RWPE1 (cell line): ENCODE results near the gene FSIP1.

Experiments used
- CTCF ChIA-PET: fragments of 350-600 bp; sonication (Branson Sonifier 250); formaldehyde crosslinking; extraction: SDS; loops from one replicate; lab custom pipeline; 2021; lab: Yijun Ruan, JAX
- POLR2A ChIA-PET: fragments of 400-600 bp; formaldehyde crosslinking; extraction: SDS; loops from one replicate; lab custom pipeline; 2020; ENCODE audit warnings: antibody characterized with exemption; ENCODE audit not compliant: low non-redundant PET; lab: Yijun Ruan, JAX
- DNase-seq: peaks from one replicate; pipeline ENCODE4 v3.0.0; 2012; ENCODE audit warnings: low spot score
- H3K27ac ChIP-seq: fragments of 450-650 bp; 2 replicates; pipeline ENCODE4 v1.5.1; 2017
- TF ChIP-seq, protein P1 (sequence below): fragments of 450-650 bp; conservative IDR thresholded peaks from 2 replicates; pipeline ENCODE4 v1.5.1; 2017; ENCODE audit warnings: low read depth, mild to moderate bottlenecking

Gene FSIP1

DNA sequence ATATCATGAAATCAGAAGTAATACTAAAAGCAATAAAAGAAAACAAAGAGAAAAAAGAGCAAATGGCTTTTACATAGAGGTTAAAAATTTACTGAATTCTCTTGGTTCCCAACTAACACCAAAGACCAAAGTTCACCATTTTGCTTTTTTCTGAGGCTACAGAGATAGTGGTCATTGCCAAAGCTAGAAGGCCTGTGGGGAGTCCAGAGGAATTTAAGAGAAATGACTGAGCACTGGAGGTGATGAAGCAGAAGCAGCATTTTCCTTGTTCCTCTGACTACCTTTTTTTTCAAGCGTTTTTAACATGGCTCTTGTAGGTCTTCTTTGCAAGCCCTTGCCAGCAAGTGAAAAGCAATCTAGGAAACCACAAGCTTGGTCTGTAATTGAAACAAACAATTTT is 143.6 kb downstream of the FSIP1 start:
- CTCF ChIA-PET: no interaction called here
- DNase-seq: no peak
- H3K27ac ChIP-seq: no peak overlapping the region
- POLR2A ChIA-PET: no interaction called here
- TF ChIP-seq, protein P1, sequence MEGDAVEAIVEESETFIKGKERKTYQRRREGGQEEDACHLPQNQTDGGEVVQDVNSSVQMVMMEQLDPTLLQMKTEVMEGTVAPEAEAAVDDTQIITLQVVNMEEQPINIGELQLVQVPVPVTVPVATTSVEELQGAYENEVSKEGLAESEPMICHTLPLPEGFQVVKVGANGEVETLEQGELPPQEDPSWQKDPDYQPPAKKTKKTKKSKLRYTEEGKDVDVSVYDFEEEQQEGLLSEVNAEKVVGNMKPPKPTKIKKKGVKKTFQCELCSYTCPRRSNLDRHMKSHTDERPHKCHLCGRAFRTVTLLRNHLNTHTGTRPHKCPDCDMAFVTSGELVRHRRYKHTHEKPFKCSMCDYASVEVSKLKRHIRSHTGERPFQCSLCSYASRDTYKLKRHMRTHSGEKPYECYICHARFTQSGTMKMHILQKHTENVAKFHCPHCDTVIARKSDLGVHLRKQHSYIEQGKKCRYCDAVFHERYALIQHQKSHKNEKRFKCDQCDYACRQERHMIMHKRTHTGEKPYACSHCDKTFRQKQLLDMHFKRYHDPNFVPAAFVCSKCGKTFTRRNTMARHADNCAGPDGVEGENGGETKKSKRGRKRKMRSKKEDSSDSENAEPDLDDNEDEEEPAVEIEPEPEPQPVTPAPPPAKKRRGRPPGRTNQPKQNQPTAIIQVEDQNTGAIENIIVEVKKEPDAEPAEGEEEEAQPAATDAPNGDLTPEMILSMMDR: no peak

GRCh38 chr15:39638041-39638440 is 144.6 kb downstream of the FSIP1 start:
- TF ChIP-seq, protein P1: no peak
- ChIA-PET CTCF (no interaction called here), POLR2A (no interaction called here)
- H3K27ac ChIP-seq: no peak overlapping the region
- DNase-seq: no peak

- ChIA-PET CTCF (interaction anchor here (1.1 kb wide), 1 partner anchor 20 kb away, joined by 3 read pairs; no protein-coding TSS in a partner anchor), POLR2A (no interaction called here)
- peak overlapping the region; percentile 60 for H3K27ac ChIP-seq
- DNase-seq: peak; percentile 79
- TF ChIP-seq, protein P1: no peak
Measured at GRCh38 chr15:39631357-39631756, 151.3 kb downstream of the FSIP1 start.

DNA sequence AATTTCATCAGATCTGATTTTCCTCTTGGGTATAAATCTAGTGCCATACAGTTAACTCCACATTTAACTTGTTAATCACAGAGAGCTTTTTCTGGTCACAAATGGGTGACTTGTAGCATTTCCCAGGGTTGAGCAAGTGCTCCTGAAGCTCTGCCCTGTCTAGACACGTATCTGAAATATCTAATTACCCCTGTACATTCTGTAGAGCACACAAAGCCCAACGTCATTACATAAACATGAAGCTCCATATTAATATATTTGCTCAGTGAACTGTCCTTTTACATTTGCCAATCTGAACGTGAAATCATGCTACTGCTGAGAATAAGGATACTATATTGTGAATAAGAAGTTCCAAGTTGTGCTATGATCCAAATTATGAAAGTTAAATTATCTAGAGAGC is 152.7 kb downstream of the FSIP1 start:
- CTCF ChIA-PET: interaction anchor here (0.8 kb wide), 1 partner anchor 49 kb away, joined by 3 read pairs; the partner anchor contains the start of gene THBS1
- peak overlapping the region; percentile 60 for H3K27ac ChIP-seq
- POLR2A ChIA-PET: no interaction called here
- peak; percentile 75 for DNase-seq
- TF ChIP-seq, protein P1: no peak

DNA sequence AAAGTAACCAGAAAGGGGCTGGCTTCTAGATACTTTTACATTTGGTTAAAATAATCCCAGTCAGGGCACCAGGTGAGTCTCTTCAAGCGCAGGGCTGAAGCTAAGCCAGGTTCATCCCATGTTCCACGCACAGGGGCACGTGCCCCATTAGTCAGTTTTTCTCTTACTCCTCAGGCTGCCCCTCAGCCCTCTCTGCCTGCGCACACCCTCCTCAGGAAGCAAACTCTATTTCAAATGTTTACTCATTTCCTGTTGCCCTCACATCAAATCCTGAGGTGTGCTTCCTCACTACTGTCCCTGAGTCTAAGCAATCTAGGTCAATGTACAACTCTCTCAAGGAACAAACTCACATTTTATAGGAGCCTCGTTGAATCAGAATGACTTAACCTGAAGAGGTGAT is 153.3 kb downstream of the FSIP1 start:
- H3K27ac ChIP-seq: peak overlapping the region; percentile 78
- TF ChIP-seq, protein P1: no peak
- DNase-seq: peak; percentile 73
- ChIA-PET POLR2A (no interaction called here), CTCF (no interaction called here)

DNA sequence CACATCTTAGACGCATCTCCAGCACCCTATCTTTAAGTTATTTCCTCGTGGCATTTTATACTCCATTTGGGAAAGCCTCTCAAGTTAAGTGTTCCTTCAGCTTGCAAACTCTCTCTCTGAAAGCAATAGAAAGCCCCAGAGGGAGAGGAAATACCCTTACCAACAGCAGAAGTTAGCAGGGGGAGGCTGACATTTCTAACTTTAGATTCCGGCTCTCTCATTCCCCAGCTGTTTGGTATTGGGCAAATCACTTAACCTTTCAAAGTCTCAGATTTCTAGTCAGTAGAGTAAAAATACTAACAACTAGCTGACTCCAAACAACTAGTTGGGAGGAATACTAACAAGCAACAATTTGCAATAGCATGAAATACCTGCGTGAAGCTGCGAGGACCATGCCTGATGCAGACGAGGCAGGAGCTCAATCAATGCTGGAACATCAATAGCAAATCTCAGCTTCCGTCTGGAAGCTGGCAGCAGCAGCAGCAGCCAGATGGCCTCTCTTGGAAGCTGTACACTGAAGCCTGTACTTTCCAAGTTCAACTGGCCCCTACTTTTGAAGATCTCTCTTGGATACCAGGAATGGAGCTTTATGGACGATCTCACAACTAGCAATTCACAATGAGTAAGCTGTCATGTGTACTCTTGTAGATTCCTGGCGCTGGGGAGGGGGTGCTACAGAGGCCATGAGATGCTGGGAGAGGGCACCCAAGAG is 153.9 kb downstream of the FSIP1 start:
- TF ChIP-seq, protein P1: no peak
- ChIA-PET CTCF (interaction anchor here (0.7 kb wide), 1 partner anchor 128 kb away, joined by 3 read pairs; no protein-coding TSS in a partner anchor), POLR2A (no interaction called here)
- no peak for DNase-seq
- H3K27ac ChIP-seq: peak overlapping the region; percentile 78
